Measurements from ENCODE around the gene KIAA1210. TPM values are rescaled to one million over a fixed set of nuclear protein-coding genes. Genes with fewer than 3 reads are reported as not detected.
A peak's percentile ranks its signal among the peaks of the same experiment; 100 is the strongest.

KIAA1210 gene
- total RNA-seq (0.03 TPM), polyA plus RNA-seq (ENCODE audit: insufficient read depth, low read depth, low replicate concordance) (not detected)
- long read RNA-seq, donor 1 = 0 reads
- long read RNA-seq, donor 2 = 0 reads
- long read RNA-seq, donor 3 = 0 reads
- long read RNA-seq, donor 4 = 0 reads
- long read RNA-seq, donor 5 = 0 reads
- long read RNA-seq, donor 6 = 0 reads
- long read RNA-seq, donor 7 = 0 reads
- long read RNA-seq, donor 8 = 0 reads
- long read RNA-seq, donor 9 = 0 reads
- long read RNA-seq, donor 10 = 0 reads

DNA sequence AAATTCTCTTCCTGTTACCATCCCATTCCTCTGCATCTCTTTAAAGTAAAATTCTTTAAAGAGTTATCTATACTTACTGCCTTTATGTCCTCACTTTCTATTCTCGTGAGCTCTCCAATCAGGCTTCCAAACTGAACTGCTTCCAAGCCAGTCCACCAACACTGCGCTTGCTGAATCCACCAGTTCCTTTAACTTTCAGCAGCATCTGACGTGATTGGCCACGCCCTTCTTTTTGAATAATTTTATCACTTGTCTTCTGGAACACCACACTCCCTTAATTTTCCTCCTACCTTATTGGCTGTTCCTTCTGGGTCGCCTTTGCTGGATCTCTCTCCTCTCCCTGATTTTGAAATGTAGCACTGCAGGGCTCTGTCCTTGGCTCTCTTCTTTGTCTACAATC, at the start of gene KIAA1210:
TSS of gene KIAA1210 (minus strand) at position 163 of the 400 bp plus-strand sequence. CDS start 4,170 bp downstream, outside the sequence.
- FAIRE-seq = no peak
- no peak within 1 kb of the TSS for H3K4me3 ChIP-seq (ENCODE audit: low read length in 3 of 3)
- no peaks in the 10 kb centered on the region for H3K9me3 ChIP-seq (ENCODE audit: control insufficient read depth in 2 of 3, insufficient read depth in 1 of 3, low read length in 3 of 3)
- TF ChIP-seq, protein P1, sequence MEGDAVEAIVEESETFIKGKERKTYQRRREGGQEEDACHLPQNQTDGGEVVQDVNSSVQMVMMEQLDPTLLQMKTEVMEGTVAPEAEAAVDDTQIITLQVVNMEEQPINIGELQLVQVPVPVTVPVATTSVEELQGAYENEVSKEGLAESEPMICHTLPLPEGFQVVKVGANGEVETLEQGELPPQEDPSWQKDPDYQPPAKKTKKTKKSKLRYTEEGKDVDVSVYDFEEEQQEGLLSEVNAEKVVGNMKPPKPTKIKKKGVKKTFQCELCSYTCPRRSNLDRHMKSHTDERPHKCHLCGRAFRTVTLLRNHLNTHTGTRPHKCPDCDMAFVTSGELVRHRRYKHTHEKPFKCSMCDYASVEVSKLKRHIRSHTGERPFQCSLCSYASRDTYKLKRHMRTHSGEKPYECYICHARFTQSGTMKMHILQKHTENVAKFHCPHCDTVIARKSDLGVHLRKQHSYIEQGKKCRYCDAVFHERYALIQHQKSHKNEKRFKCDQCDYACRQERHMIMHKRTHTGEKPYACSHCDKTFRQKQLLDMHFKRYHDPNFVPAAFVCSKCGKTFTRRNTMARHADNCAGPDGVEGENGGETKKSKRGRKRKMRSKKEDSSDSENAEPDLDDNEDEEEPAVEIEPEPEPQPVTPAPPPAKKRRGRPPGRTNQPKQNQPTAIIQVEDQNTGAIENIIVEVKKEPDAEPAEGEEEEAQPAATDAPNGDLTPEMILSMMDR (IDR thresholded peaks at IDR 0.05; ENCODE audit: borderline replicate concordance, extremely low read depth, insufficient read depth) = no peak
- no peak within 1 kb of the TSS for H3K27ac ChIP-seq (ENCODE audit: low read depth in 2 of 2, low read length in 2 of 2)
- no peaks in the 10 kb centered on the region for H3K27me3 ChIP-seq (ENCODE audit: control insufficient read depth, insufficient read depth, low read length)
- no peak for DNase-seq
- intact Hi-C loops (cut with DNase I) = no loop called here
- no peaks in the 10 kb centered on the region for H3K4me1 ChIP-seq (ENCODE audit: control insufficient read depth in 2 of 3, insufficient read depth in 2 of 3, low read depth in 1 of 3, low read length in 3 of 3)
- H3K9ac ChIP-seq (ENCODE audit: low read length in 3 of 3) = no peak within 1 kb of the TSS
- H3K36me3 ChIP-seq (ENCODE audit: control insufficient read depth in 2 of 3, insufficient read depth in 3 of 3, low read length in 3 of 3) = no peaks in the 10 kb centered on the region

DNA sequence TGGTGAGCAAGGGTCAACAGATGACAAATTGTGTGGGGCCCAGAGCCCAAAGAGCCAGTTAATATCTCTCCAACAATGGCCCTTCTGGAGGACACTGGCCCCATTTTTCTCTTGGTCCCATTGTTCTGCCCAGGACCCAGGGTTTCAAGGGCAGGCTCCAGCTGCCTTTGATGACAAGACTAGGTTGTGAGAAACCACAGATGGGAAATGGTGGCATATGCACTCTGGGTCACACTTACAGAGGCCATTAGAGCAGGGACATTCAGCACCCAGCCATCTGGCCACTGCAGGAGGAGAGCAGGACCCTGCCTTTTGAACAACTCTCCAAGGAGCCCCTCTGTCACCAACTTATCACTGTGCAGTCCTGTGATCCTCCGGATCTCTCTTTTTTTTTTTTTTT, 49.7 kb upstream of the KIAA1210 start:
- Histone ChIP-seq H3K27ac (ENCODE audit: low read depth in 2 of 2, low read length in 2 of 2) (no peak overlapping the region), H3K4me1 (ENCODE audit: control insufficient read depth in 2 of 3, insufficient read depth in 2 of 3, low read depth in 1 of 3, low read length in 3 of 3) (no peaks in the 10 kb centered on the region), H3K4me3 (ENCODE audit: low read length in 3 of 3) (no peak overlapping the region), H3K36me3 (ENCODE audit: control insufficient read depth in 2 of 3, insufficient read depth in 3 of 3, low read length in 3 of 3) (no peaks in the 10 kb centered on the region), H3K9ac (ENCODE audit: low read length in 3 of 3) (no peak overlapping the region), H3K27me3 (ENCODE audit: control insufficient read depth, insufficient read depth, low read length) (no peaks in the 10 kb centered on the region), H3K9me3 (ENCODE audit: control insufficient read depth in 2 of 3, insufficient read depth in 1 of 3, low read length in 3 of 3) (no peaks in the 10 kb centered on the region)
- FAIRE-seq (no peak), DNase-seq (no peak)
- intact Hi-C loops (cut with DNase I) = no loop called here
- TF ChIP-seq, protein P1 (IDR thresholded peaks at IDR 0.05; ENCODE audit: borderline replicate concordance, extremely low read depth, insufficient read depth) = no peak

DNA sequence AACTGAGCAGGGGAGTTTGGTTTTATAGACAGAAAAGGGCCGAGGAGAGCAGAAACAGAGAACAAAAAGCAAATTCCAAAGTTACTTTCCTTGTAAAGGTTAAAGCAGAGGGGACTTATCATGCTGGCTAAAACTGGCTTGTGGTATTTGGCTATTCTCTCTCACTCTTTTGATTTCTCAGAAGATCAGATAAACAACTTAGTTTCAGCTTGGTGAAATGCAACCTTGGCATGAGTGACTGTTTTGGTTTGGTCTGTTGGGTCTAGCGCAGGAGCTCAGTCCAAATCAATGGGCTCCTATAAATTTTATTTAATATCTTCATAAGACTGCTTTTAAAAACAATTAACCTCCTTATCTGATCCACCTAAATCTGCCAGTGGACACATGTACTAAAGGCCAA, 47.3 kb upstream of the KIAA1210 start:
- TF ChIP-seq, protein P1 (IDR thresholded peaks at IDR 0.05; ENCODE audit: borderline replicate concordance, extremely low read depth, insufficient read depth) = no peak
- Histone ChIP-seq H3K4me3 (ENCODE audit: low read length in 3 of 3) (no peak overlapping the region), H3K27ac (ENCODE audit: low read depth in 2 of 2, low read length in 2 of 2) (no peak overlapping the region), H3K27me3 (ENCODE audit: control insufficient read depth, insufficient read depth, low read length) (no peaks in the 10 kb centered on the region), H3K9me3 (ENCODE audit: control insufficient read depth in 2 of 3, insufficient read depth in 1 of 3, low read length in 3 of 3) (no peaks in the 10 kb centered on the region), H3K4me1 (ENCODE audit: control insufficient read depth in 2 of 3, insufficient read depth in 2 of 3, low read depth in 1 of 3, low read length in 3 of 3) (no peaks in the 10 kb centered on the region), H3K36me3 (ENCODE audit: control insufficient read depth in 2 of 3, insufficient read depth in 3 of 3, low read length in 3 of 3) (no peaks in the 10 kb centered on the region), H3K9ac (ENCODE audit: low read length in 3 of 3) (no peak overlapping the region)
- no peak for FAIRE-seq
- intact Hi-C loops (cut with DNase I) = no loop called here
- DNase-seq = peak in 2 of 5 donors; percentile 29 to 47

DNA sequence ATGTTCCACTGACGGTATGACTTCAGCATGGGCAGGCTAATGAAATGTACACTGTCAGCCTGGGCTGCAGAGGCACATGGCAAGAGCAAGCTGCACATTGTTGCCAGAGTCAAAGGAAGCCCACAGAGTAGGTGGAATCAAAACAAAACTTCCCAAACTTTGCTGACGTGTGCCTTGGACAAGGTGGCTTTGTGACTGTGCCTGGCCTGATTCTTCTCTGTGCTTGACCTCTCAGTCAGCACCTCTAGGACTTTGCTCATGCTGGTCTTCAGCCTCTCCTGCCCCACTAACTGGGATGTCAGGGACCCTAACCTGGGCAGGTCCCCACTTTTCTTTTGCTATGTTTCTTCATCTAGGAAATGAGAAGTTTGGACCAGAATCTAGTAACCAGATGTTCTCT, 40.5 kb upstream of the KIAA1210 start:
- FAIRE-seq = no peak
- Histone ChIP-seq H3K9me3 (ENCODE audit: control insufficient read depth in 2 of 3, insufficient read depth in 1 of 3, low read length in 3 of 3) (no peaks in the 10 kb centered on the region), H3K36me3 (ENCODE audit: control insufficient read depth in 2 of 3, insufficient read depth in 3 of 3, low read length in 3 of 3) (no peaks in the 10 kb centered on the region), H3K4me1 (ENCODE audit: control insufficient read depth in 2 of 3, insufficient read depth in 2 of 3, low read depth in 1 of 3, low read length in 3 of 3) (no peaks in the 10 kb centered on the region), H3K9ac (ENCODE audit: low read length in 3 of 3) (no peak overlapping the region), H3K4me3 (ENCODE audit: low read length in 3 of 3) (no peak overlapping the region), H3K27ac (ENCODE audit: low read depth in 2 of 2, low read length in 2 of 2) (no peak overlapping the region), H3K27me3 (ENCODE audit: control insufficient read depth, insufficient read depth, low read length) (no peaks in the 10 kb centered on the region)
- no peak for DNase-seq
- intact Hi-C loops (cut with DNase I) = no loop called here
- TF ChIP-seq, protein P1 (IDR thresholded peaks at IDR 0.05; ENCODE audit: borderline replicate concordance, extremely low read depth, insufficient read depth) = no peak

Data from kidney (tissue), 22 donors.